Measurements from ENCODE around the gene LRRC27.

DNA sequence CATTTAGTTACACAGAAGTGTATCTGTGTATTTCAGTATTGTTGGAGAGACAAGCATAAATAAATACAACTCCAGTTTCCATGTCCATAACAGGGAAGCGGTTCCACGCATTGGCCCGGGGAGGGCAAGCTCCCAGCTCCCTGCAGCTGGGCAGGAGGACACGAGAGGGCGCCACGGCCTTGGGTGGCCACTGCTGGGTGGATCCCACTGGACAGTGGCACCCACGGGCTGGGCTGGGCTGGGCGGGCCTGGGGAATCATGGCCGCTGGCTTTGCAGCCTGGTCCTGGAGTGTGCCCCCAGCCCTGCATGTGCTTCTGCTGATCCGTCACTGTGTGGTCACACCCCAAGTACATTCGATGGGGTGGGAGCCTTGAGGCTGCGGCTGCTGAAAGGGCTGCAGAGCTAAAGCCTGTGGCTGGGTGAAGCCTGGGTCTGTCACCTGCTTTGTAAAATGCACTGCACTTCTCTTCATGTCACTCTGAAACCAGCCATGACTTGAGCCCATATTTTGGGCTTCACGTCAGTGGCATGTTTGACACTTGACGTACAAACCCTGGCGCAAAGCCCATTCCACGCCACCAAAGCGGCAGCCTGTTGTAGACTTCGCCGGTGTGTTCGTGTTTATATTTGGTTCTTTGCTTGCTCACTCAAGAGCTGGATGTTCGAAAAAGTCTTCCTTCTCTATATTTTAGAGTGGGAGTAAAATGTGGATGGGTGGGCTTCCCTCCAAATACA, 27.5 kb downstream of the LRRC27 start:
- no peak for TF ChIP-seq RCOR1 (IDR thresholded peaks at IDR 0.05; ENCODE audit: insufficient replicate concordance, low read length)
- TF ChIP-seq, protein P1, sequence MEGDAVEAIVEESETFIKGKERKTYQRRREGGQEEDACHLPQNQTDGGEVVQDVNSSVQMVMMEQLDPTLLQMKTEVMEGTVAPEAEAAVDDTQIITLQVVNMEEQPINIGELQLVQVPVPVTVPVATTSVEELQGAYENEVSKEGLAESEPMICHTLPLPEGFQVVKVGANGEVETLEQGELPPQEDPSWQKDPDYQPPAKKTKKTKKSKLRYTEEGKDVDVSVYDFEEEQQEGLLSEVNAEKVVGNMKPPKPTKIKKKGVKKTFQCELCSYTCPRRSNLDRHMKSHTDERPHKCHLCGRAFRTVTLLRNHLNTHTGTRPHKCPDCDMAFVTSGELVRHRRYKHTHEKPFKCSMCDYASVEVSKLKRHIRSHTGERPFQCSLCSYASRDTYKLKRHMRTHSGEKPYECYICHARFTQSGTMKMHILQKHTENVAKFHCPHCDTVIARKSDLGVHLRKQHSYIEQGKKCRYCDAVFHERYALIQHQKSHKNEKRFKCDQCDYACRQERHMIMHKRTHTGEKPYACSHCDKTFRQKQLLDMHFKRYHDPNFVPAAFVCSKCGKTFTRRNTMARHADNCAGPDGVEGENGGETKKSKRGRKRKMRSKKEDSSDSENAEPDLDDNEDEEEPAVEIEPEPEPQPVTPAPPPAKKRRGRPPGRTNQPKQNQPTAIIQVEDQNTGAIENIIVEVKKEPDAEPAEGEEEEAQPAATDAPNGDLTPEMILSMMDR (conservative IDR thresholded peaks at IDR 0.05; ENCODE audit: low read depth, low read length) = no peak
- no peak for TF ChIP-seq MAZ (IDR thresholded peaks at IDR 0.05; ENCODE audit: borderline replicate concordance, low read depth, low read length)
- no peak for TF ChIP-seq FOS (IDR thresholded peaks at IDR 0.05; ENCODE audit: low read depth, low read length)
- no peak for TF ChIP-seq CEBPB (IDR thresholded peaks at IDR 0.05; ENCODE audit: low read depth, low read length)
- TF ChIP-seq POLR2A (IDR thresholded peaks at IDR 0.05; ENCODE audit: low read depth, low read length) = no peak
- TF ChIP-seq BHLHE40 (IDR thresholded peaks at IDR 0.05; ENCODE audit: low read depth, low read length) = no peak
- TF ChIP-seq SMC3 (IDR thresholded peaks at IDR 0.05; ENCODE audit: low read depth, low read length) = no peak
- TF ChIP-seq, protein P2, sequence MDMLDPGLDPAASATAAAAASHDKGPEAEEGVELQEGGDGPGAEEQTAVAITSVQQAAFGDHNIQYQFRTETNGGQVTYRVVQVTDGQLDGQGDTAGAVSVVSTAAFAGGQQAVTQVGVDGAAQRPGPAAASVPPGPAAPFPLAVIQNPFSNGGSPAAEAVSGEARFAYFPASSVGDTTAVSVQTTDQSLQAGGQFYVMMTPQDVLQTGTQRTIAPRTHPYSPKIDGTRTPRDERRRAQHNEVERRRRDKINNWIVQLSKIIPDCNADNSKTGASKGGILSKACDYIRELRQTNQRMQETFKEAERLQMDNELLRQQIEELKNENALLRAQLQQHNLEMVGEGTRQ (IDR thresholded peaks at IDR 0.05; ENCODE audit: low read depth, low read length) = no peak
- TF ChIP-seq RFX5 (IDR thresholded peaks at IDR 0.05; ENCODE audit: low read depth, low read length) = no peak
- TF ChIP-seq MXI1 (IDR thresholded peaks at IDR 0.05; ENCODE audit: borderline replicate concordance, low read depth, low read length) = no peak
